GM19023 (cell line): Measurements from ENCODE around the gene ABCA1.
A peak's percentile ranks its signal among the peaks of the same experiment; 100 is the strongest.
"Not testable (repeated sequence)": the region's sequence is repeated elsewhere in the genome, so short reads cannot be mapped to it uniquely, and the experiment has no call there.

ENCODE experiments used
- ATAC-seq: cut with Tn5 transposase; IDR thresholded peaks from one replicate; pipeline ENCODE4 v1.9.1; 2021; ENCODE audit warnings: mild to moderate bottlenecking, moderate library complexity; ENCODE audit not compliant: unreplicated experiment

The ABCA1 gene

DNA sequence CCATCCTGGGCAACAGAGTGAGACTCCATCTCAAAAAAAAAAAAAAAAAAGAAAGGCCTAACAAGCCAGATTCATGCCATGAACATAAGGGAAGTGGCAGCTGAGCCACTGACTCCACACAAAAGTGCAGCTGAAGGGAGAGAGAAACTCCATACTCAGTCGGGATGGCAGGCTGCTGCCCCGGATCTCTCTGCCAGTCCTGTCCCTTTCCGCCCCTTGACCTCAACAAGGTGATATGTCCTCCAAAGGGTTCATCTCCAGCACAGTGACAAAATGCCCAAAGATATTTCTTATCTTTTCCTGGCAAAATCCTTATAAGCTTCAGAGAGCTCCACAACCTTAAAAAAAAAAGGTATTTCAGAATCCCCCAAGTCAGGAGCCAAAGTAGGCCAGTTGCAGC is 52.6 kb downstream of the ABCA1 start:
- no peak for ATAC-seq

DNA sequence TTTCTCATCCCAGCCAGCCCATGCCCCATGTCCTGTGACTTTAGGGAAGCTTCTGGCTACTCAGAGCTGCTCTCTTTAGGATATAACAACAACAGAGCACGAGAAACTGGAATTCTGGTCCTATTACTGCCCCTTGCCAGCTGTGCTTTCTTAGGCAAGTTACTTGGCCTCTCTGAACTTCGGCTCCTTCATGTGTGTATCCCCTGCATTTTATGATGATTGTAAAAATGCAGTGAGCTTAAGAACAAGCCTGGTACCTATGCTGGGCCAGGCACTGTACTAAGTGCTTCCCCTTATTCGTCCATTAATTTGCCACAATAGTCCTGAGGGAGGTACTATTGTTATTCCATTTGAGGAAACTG is 54.5 kb downstream of the ABCA1 start:
- ATAC-seq, result no peak

DNA sequence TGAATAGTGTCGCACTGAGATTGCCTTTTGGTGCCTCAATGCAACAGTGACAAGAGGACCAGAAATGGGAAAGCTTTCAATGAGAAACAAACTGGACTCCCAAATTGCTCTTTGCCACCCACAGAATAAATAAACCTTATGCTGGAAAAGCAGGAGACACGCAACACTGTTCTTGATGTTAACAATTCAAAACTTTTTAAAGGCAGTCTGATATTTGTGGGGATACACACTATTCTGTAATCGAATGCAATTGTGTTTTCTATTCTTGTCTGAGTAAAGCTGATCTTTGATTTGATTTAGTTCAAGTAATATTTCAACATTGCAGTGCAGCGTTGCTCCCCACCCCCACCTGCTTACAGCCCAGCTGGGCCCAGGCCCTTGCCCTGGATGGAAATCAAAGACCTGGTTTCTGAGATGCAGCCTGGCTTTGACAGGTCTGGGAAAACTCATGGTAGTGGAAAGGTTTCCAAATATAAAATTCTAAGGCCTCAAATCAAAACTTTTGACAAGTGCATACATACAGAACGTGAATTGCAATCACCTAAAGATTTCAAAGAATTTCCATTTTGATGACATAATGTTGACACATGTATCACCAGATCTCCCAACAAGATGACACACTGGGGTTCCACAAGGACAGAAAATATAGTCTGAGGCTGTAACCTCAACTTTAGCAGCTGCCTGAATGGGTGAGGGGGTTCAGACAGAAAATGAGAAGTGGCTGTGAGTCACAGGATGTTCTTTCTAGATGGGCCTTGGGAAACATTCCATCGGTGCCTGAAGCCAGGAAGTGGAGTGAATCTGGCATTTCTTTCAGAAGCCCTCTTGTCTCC is 55.1 kb downstream of the ABCA1 start:
- no peak for ATAC-seq

DNA sequence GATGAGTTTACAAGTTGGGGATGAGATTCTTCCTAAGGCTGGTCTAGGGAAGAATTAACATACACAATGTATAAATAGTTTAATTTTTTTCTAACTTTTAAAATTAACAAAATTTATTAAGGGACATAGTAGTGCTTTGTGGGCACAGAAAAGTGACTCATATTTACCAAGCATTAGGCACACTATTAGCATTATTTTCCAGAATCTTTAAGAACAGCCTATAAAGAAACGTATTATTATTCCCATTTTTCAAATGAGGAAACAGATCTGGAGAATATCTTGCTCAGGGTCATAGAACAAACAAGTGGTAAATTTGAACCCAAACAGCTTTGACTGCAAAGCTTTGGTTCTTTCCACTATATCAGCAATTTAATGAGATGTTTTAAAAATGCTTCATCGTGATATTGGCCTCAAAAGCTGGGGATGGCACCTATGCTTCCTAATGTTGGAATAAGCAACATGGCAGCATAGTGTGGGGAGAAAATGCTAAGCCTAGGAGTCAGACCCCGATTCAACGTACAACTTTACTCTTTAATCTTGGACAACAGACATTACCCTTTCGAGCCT is 55.9 kb downstream of the ABCA1 start:
- no peak for ATAC-seq

DNA sequence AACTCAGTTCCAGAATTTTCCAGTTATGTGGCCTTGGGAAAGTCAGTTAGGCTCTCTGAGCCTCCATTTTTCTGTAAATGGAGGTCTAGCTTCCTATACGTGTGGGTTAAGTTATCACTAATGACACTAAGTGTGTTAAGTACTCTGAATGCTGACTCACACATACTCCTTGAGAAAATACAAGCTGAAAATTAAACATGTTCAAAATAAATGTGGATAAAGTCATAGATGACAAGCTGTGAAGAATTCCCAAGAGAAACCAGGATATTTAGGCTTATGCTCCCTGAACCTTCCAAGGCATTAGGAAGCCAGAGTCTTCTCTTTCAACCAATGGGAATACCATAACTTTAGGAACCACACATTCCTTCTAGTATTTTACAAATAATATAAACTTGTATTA is 58.1 kb downstream of the ABCA1 start:
- no peak for ATAC-seq

DNA sequence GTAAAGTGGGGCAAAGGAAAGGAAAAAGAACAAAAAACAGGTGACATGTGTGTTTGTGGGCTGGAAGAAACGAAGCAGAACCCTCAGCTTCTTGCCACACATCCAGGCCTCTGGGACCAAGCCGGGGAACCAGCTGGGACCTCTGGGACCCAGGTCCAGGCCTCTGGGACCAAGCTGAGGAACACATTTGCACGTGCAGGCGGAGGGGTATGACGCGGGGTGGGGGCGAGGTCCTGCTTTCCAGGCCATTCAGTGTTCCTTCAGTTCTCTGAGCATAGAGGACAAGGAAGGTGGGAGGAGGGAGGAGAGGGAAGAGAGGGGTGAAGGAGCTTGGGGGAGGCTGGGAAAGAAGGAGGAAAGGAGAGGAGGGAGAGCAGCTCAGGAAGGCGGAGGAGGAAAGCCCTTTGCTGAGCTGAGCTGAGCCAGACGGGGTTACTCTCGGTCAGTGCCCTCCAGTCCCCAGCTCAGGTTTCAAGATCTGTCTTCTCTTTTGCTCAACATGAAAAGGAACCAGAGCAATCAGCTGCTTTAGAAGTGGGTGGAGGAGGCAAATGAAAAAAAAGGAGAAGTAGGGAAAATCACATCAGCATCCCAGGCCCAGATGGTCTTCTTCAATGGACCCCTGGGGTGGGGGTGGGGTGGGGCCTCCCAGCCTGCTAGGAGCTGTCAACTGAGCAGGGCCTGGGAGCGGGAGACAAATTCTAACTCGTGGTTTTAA is 59.1 kb downstream of the ABCA1 start:
- ATAC-seq, result peak; percentile 90

DNA sequence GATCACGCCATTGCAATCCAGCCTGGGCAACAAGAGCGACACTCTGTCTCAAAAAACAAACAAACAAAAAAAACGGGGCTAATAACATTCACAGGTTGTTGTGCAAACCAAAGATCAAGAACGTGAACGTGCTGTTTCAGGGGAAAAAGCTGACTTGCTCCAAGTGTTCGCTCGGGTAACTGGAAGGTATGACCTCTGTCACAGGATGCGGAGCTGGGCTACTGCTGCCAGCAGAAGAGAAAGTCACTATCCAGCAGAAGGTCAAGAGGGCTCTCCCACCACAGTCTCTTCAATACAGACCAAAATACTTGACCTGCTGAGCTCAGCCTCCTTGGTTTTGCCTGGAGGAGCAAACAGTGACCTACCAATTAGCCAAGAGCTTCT is 59.7 kb downstream of the ABCA1 start:
- ATAC-seq, result no peak

DNA sequence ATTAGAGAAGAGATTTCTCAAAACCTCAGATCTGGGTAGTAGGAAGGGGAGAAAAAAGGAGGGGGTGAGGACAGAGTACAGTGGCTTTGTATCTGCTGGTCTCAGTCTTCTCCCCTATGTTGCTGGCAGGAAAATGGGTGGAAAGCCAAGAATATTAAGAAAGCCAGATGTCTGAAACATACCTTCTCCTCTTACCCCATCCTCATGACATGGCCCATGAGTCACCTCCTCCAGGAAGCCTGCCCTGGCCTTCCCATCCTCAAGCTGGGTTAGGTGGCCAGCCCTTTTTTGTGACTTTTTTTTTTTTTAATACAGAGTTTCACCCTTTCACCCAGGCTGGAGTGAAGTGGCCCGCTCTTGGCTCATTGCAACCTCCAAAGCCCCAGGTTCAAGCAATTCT is 61.8 kb downstream of the ABCA1 start:
- no peak for ATAC-seq

DNA sequence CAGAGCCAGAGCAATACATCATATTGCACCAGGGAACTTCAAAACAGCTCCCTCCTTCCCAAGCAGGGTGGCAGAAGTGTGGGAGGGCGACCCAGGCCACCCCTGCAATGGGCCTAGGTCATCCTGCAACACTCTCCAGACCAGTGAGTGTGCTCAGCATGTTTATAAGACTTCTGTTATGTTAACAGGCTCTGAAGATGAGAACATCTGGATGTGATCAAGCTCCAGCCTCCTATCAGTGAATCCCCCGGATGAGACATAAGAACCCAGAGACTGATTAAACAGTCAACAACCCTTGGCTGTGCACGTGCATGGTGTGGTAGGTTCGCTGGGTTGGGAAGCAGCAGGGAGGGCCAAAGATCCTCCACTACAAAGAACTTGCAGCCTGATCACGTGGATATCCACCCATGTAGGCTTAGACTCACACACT is 63.3 kb downstream of the ABCA1 start:
- no peak for ATAC-seq

DNA sequence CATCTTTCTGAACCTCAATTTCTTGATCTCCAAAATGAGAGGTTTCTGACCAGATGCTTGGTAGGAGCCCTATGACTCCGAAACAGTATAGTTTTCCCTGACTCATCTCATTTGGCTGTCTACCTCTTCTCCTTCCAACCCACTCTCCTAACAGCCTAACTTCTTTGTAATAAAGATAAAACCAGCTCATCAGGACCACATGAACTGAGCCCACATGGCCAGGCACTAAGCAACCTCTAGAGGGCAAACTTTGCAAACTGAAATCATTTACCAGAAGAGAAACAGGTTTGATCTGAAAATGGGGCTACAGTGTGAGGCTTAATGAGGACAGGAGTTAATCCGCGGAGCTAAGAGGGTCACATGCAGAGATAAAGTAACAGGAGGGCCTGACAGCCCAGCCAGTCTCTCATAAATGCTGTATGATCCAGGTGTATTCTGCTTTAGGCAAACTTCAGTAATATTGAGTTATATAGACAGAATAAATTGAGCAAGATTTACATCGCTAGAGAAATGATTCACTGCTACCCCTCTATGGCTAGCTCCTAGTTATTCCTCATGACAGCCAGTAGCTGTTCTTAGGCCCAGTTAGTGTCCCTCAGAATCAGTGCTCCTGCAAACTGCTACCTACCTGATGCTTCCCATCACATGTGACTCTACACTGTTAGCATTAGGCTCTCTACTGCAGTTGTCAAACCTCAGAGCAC is 64.6 kb downstream of the ABCA1 start:
- ATAC-seq, result peak; percentile 79

DNA sequence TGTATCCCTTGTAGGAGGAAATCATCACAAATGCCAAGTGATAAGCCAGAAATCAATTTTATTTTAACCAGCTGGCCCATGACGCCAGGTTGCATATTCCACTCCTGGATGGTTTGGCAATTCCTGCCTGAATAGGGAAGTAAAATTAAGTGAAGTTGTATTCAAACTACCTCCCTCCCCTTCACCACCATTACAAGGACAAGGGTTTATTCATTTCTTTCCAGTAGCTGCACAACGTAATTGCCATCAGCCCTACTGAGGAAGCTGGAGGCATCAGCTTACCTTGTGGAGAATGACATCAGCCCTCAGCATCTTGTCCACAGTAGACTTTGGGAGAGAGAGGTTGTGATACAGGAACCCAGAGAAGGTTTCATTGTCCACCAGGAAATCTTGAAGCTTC is 66.6 kb downstream of the ABCA1 start:
- no peak for ATAC-seq

DNA sequence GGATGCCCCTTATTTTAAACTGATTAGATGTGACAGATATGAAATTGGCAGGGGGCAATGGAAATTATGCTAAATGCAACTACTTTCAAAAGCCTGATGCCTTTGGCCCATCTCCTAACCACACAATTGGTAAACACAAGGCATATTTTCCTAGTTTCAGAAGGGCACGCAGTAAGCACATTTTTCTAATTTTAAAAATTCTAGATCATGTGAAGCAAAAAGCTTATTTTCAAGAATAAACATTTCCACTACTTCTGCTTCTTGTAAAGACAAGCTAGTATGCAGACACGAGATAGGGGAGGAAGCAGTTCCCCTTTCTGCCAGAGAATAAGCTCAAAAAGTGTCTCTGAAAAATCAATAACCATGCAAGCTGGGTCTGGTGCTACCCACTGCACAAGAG is 67.7 kb downstream of the ABCA1 start:
- ATAC-seq, result no peak

DNA sequence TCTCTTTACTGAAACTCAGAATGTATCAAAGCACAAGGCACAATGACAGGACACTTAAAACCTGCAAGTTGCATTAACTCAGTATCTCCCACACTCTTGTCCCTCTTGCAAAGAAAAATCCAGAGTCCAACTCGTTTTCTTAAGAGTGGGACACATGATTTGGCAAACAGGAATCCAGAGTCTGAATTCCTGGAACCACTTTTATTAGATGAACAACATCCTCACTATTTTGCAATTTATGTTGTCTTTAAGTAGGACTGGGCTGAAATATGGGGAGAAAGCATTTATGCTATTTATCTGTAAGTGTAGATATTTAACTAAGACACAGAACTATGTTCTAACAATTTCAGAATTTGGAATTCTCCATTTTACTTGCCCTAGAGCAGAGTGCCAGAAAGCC is 69.1 kb downstream of the ABCA1 start:
- ATAC-seq, result no peak

DNA sequence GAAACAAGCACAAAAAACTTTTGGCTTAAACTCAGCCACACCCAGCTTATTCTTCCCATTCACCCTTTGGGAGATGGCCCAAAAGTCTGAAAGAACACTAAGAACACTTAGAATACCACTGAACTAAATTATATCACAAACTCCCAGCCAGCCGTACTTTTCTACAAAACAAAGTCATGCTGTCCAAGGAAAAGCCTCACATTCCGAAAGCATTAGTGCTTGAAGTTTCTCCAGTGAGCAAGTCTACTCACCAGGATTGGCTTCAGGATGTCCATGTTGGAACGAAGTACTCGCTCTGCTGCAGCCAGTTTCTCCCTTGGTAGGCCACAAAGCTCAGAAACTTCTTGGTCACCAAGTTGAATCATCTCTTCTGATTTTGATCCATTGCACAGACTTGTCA is 69.7 kb downstream of the ABCA1 start:
- ATAC-seq, result no peak

DNA sequence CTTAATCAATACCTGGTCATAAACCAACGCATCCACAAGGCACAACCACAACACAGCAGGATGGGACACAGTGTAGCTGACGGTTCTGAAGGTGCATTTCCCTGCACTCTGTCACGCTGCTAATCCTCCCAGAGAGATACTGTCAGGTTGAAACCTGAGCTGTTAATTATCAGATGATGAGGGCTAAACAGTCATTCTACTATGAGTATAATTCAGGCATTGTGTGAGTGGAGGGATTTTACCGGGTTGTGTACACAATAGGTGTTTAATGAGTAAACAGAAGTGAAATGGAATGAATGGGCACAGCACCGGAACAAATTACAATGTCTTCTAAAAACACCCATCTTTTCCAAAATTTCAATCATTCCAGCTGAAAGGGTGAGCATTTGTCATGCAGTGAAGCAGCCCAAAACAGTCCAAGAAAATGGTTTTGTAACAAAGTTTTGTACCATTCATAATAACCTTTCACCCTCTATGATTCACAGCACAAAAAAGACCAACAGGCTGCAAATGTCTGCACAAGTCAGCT is 71.5 kb downstream of the ABCA1 start:
- no peak for ATAC-seq

DNA sequence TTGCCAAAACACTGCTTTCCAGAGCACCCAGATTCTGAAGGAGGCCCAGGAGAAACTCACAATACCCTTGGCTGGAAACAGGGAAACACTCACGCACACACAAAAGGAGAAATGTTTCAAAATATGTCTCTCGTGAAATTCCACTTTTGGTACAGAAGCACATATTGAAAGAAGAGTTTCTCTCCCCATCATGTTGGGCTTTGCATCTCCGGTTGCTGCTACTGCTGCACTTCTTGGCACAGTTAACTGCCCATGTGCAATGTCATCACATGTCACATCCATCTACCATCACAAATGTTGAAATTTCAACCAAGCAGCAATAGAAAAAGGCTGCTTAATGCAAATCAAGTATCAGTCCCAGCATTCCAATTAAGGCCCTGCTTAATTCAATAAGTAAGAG is 72.1 kb downstream of the ABCA1 start:
- no peak for ATAC-seq

DNA sequence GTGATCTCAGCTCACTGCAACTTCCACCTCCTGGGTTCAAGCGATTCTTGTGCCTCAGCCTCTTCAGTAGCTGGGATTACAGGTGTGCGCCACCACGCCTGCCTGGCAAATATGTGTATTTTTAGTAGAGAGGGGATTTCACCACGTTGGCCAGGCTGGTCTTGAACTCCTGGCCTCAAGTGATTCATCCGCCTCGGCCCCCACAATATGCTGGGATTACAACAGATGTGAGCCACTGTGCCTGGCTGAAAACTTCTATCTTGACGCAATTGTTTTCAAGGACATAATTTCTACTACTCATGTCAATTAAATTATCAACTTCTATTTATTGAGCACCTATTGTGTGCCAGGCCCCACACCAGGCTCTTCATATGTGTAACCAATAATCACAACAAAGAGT is 72.7 kb downstream of the ABCA1 start:
- ATAC-seq, result not testable (repeated sequence)

DNA sequence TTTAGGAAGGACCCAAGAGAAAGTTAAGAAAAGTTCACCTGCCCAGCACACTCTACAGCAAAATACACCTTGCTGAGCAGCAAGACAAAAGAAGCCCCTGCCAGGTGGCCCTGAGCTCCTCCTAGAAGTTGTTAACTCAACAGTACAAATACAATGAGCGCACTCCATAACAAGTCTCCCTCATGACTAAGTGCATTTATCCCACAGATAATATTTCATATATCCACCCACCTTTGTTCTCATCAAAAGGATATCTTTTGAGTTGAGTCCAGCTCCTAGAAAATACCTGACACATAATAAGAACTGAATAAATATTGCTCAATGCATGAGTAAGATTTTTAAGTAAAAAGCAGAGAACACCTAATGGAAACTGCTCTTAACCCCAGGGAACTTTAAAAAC is 73.3 kb downstream of the ABCA1 start:
- no peak for ATAC-seq

DNA sequence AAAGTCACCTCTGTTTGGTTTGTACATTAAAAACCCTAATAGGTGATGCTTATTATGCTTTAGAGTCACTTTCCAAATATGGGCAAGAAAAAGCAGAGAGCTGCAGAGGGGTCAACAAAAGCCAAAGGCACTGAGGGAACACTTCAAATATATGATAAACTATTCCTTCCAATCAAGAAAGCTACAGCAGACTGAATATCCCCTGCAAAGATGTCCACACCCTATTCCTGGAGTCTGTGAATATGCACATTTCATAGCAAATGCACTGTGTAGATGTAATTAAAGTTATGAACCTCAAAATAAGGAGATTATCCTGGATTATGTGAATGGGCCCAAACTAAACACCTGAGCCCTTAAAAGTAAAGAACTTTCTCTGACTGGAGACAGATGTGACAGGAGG is 74.3 kb downstream of the ABCA1 start:
- no peak for ATAC-seq

DNA sequence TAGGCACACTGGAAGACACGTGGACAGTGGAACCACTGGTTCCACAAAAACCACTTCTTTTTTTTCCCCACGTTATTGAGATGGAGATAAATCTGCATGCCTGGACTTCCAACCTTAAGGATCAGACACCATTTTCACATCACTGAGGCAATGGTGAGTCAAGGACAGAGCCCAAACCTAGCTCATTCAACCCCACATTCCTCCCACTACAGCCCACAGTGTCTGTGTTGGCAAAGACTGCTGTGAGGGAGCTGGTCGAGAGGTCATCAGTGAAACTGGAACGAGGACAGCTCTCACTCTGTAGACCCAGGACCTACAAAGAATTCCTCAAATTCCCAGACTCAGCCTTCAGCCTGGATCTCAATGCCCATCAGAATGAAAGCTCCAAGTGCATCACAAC is 74.8 kb downstream of the ABCA1 start:
- no peak for ATAC-seq

DNA sequence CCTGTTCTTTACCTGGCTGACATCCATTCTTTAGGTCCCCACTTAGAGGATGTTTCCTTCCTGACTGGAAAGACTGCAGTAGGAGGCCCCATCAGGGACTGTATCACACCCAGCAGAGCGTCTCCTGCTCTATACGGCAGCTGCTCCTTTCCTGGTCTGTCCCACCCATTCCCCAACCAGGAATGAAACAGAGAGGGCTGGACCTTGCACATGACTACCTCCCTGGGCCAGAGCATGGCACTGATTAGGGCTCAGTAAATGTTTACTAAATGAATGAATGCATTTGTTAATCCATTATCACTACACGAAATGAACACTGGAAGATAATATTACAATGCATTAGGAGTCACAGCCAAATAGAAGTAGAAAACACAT is 76.4 kb downstream of the ABCA1 start:
- ATAC-seq, result no peak
